HFFc6 (cell line): ENCODE results near the gene BCAS3. TPM values are rescaled to one million over a fixed set of nuclear protein-coding genes. Genes with fewer than 3 reads are reported as not detected.

Source experiments
- DNase-seq: peaks from one replicate; pipeline ENCODE4 v3.0.0-alpha.2; 2018
- H3K27ac Mint-ChIP-seq: 2 replicates; pipeline ENCODE4 v1.8.0; 2020; ENCODE audit warnings: mild to moderate bottlenecking, mixed read lengths
- H3K27me3 Mint-ChIP-seq: 2 replicates; pipeline ENCODE4 v1.8.0; 2021; ENCODE audit warnings: mild to moderate bottlenecking, moderate library complexity, mixed read lengths; ENCODE audit not compliant: insufficient read depth
- H3K36me3 Mint-ChIP-seq: 2 replicates; pipeline ENCODE4 v1.8.0; 2021; ENCODE audit warnings: low read depth, mixed read lengths
- H3K4me1 Mint-ChIP-seq: 2 replicates; pipeline ENCODE4 v1.8.0; 2020; ENCODE audit warnings: low read depth, mixed read lengths
- H3K4me3 Mint-ChIP-seq: 2 replicates; pipeline ENCODE4 v1.8.0; 2020; ENCODE audit warnings: mild to moderate bottlenecking, moderate library complexity, mixed read lengths
- H3K9me3 Mint-ChIP-seq: 2 replicates; pipeline ENCODE4 v1.8.0; 2020; ENCODE audit warnings: mild to moderate bottlenecking, mixed read lengths
- total RNA-seq, 6 experiments: library from RNA; stranded (reverse); fragmentation: NEBNext Ultra II Directional; extraction: Animal tissue kit (Norgen Biotek cat#: 25700); gene quantifications; 2 replicates in 1 of 6; 3 replicates in 5 of 6; pipeline ENCODE4 v1.2.3, GENCODE V29; 2021
- TF ChIP-seq, protein P1 (sequence below): fragments of 200-600 bp; sonication (generic); IDR thresholded peaks from 2 replicates; pipeline ENCODE4 v1.5.0; 2021; ENCODE audit warnings: antibody characterized with exemption, mild to moderate bottlenecking

BCAS3 gene
- total RNA-seq, 6 experiments from 2014 or later = 9.8 to 13.8 (median 12.0) TPM

DNA sequence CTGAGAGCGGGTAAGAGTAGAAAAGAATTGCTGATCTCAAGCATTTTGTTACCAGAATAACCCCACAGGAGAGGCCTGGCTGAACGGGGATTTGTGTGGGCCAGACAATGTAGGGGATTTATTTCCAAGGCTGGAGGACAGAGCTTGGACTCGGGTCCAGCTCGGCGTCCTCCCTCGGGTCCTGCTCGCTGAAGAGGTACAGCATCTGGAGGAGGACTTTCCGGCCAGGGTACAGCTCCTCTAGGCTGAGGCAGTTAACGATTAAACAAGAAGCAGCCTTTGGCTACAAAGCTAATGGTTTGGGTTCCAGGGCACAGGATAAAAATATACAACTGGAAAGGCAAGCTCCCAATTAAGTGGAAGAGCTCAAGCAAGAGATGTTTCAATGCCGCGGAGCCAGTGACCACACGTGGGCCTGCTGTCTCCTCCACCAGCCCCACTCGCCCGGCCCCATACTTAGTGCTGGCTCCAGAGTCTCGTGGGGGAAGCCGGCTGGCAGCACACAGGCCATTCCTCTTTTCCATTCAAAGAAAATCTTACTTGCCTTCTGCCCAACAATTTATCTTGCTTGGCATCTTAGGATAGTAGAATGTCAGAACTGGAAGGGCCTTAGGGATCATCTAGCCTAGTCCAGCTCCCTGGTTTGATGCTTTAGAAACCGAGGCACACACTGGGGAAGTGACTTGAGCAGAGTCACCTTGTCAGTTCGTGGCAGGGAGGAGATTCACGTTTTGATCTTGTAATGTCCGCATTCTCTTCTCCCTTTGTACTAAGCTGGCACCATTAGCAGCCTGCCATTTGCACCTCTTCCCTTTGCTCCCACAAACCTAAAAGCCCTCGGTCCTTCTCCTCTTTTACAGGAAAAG is 636.0 kb downstream of the BCAS3 start:
- H3K4me1 Mint-ChIP-seq = peaks cover 37% of the 10 kb centered on the region
- no peak overlapping the region; the same call in none of the 2 replicates for H3K27ac Mint-ChIP-seq
- no peak overlapping the region for H3K4me3 Mint-ChIP-seq
- TF ChIP-seq, protein P1, sequence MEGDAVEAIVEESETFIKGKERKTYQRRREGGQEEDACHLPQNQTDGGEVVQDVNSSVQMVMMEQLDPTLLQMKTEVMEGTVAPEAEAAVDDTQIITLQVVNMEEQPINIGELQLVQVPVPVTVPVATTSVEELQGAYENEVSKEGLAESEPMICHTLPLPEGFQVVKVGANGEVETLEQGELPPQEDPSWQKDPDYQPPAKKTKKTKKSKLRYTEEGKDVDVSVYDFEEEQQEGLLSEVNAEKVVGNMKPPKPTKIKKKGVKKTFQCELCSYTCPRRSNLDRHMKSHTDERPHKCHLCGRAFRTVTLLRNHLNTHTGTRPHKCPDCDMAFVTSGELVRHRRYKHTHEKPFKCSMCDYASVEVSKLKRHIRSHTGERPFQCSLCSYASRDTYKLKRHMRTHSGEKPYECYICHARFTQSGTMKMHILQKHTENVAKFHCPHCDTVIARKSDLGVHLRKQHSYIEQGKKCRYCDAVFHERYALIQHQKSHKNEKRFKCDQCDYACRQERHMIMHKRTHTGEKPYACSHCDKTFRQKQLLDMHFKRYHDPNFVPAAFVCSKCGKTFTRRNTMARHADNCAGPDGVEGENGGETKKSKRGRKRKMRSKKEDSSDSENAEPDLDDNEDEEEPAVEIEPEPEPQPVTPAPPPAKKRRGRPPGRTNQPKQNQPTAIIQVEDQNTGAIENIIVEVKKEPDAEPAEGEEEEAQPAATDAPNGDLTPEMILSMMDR = no peak
- no peaks in the 10 kb centered on the region for H3K36me3 Mint-ChIP-seq
- DNase-seq = no peak
- H3K9me3 Mint-ChIP-seq = no peaks in the 10 kb centered on the region
- H3K27me3 Mint-ChIP-seq = peaks cover 3% of the 10 kb centered on the region

DNA sequence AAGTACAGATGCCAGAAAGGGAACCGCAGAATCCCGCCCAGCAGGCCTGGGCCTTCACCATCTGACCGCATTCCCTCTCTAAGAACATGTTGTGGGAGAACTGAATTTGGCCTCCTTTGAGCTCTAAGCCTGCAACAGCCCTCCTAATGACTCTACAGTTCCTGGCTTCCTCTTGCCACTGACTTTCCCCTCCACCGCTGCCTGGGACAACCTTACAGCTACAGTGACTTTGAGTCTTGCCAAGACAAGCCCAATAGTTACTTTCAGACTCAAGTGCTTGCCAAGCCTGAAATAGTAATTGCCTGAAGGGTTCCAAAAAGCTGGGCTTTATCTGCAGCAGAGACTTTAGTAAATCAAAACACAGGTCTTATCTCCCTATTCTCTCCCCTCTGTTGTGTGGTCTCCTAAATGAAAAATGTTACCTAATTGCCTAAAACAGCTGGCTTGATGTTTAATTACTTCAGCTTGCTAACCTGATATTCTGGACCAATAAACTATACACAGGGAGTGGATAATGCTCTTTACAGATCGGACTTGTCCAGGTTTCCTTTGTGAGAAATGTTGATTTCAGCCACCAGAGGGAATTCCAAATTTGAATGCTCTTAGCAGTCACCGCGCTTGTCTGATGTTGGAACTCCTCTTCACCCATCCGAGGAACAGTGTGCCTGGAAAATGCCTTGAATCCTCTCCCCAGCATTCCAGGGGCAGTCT is 636.9 kb downstream of the BCAS3 start:
- no peak overlapping the region for H3K4me3 Mint-ChIP-seq
- no peaks in the 10 kb centered on the region for H3K9me3 Mint-ChIP-seq
- TF ChIP-seq, protein P1 = peak; percentile 40
- no peak for DNase-seq
- peaks cover 29% of the 10 kb centered on the region for H3K4me1 Mint-ChIP-seq
- peaks cover 5% of the 10 kb centered on the region for H3K27me3 Mint-ChIP-seq
- H3K27ac Mint-ChIP-seq = peak overlapping the region; percentile 14; the same call in 1 of the 2 replicates
- H3K36me3 Mint-ChIP-seq = no peaks in the 10 kb centered on the region

DNA sequence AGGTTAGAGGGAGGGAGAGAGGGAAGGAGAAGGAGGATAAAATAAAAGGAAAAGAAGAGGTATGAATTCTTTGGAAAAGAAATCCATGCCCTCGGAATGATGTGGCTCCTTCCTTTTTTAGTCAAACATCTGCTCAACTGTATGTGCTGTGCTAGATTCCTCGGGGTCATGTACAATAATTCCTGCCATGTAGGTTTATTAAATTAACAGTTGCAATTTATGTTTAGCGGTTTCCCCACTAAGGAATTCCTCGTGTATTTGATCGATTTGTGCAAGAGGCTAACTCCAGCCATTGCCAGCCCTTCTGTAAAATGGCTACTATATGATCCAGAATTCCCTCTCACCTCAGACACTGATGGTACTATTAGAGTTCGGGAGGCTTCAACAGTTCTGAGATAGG is 639.0 kb downstream of the BCAS3 start:
- no peak for DNase-seq
- Mint-ChIP-seq H3K27me3 (peaks cover 5% of the 10 kb centered on the region), H3K4me3 (no peak overlapping the region), H3K36me3 (no peaks in the 10 kb centered on the region), H3K27ac (no peak overlapping the region), H3K4me1 (peaks cover 10% of the 10 kb centered on the region), H3K9me3 (no peaks in the 10 kb centered on the region)
- TF ChIP-seq, protein P1 = no peak

DNA sequence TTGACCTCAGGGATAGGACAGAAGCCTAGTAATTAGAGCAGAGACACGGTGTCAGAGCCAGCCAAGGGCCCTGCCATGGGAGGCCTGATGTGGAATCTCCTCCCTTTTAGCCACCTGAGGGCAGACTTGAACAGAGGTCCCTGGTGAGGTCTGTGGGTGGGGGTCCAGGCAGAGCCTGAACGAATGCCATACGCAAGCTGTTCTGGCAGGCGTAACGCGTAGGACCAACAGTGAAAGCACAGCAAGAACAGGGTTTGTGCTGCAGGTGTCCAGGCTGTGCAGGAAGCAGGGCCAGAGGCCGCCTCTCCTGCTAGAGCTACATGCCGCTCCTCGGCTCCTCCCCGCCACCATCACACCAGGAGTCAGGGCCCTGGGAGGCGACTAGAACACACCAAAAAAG is 640.1 kb downstream of the BCAS3 start:
- Mint-ChIP-seq H3K4me1 (peaks cover 15% of the 10 kb centered on the region), H3K4me3 (no peak overlapping the region), H3K9me3 (no peaks in the 10 kb centered on the region), H3K27ac (no peak overlapping the region), H3K36me3 (no peaks in the 10 kb centered on the region), H3K27me3 (peaks cover 3% of the 10 kb centered on the region)
- DNase-seq = no peak
- TF ChIP-seq, protein P1 = no peak

DNA sequence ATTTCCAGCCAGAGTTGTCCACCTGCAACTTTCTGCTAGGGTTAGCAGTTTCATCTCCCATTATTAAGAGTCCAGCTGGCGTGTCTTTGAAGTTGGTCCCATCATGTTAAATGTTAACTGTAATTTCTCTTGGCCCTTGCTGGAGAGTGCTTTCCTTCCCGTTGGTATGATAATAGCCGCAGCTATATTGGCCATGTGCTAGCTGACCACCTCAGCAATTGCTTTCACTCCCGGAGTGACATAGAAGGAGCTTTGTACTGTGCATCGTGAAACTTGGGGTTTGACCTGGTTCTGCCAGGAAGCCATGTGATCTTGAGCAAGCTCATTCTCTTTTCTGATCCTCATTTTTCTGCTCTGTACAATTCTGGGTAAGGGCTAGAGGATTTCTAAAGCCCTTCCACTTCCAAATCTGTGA is 641.0 kb downstream of the BCAS3 start:
- Mint-ChIP-seq H3K4me3 (no peak overlapping the region), H3K27ac (no peak overlapping the region), H3K9me3 (no peaks in the 10 kb centered on the region), H3K36me3 (no peaks in the 10 kb centered on the region), H3K4me1 (peaks cover 25% of the 10 kb centered on the region), H3K27me3 (peaks cover 3% of the 10 kb centered on the region)
- no peak for DNase-seq
- TF ChIP-seq, protein P1 = no peak
